ENCODE data around the gene COMMD9. TPM values are rescaled to one million over a fixed set of nuclear protein-coding genes. Genes with fewer than 3 reads are reported as not detected.

COMMD9 gene
- total RNA-seq, 1 experiment from 2014 or later = 34.4 TPM

DNA sequence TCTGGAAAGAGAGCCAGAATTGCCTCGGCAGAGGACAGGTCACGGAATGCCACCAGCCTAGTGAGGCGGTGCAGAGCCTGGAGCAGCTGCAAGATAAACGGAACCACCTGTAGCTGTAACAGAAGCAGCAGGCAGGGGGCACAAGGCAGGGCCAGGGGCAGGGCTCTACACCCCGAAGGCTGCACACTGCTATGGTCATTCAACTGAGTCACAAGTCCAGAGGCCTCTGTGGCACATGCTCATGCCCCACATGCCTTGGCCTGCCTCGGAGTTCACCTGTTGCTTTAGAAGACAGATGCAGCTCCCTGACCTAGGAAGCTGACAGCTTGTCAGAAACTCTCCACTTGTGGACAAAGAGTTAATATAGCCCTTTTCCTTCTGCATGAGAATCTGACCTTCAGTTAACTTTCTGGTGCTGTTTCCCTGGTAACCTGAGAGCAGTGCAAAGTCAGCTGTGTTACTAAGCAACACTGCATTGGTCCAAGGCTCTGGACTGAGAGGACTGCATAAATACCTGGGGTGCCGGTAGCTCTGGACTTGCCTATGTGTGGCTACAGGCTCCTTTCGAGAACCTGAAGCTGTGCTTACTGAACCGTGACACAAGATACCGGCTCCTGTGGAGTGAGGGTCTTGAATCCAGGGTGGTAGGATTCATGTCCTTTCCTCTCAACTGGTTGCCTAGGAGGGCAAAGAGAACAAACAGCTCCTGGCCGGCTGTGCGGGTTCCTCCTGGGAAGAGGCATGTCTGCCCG lies 10.5 kb downstream of the COMMD9 start:
- Histone ChIP-seq H3K4me3 (ENCODE audit: insufficient read depth, low read depth, low read length) (no peak overlapping the region), H3K36me3 (replicated peaks; ENCODE audit: control insufficient read depth, insufficient read depth, low read length) (no peaks in the 10 kb centered on the region; the same call in 1 of the 2 replicates), H3K27me3 (ENCODE audit: control insufficient read depth, insufficient read depth, low read length) (no peaks in the 10 kb centered on the region)
- DNase-seq = peak; percentile 31

DNA sequence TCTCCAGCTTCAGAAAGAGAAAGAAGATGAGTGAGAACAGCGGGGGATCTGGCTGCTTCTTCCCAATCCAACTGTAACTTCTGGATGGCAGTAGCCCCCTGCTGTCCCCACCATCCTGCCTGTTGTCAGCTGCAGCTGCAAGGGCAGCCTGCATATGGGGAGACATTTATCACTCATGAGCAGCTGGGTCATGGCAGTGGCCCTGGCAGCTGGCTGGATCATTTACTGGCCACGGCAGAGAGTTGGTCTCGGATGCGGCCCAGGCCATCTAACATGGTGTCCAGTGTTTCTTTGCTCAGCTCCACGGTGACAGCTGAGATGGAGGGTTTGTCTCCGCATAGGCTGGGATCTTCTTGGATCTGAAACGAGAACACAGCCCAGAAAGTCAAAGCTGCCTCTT lies 14.8 kb downstream of the COMMD9 start:
- Histone ChIP-seq H3K36me3 (replicated peaks; ENCODE audit: control insufficient read depth, insufficient read depth, low read length) (no peaks in the 10 kb centered on the region; the same call in 1 of the 2 replicates), H3K4me3 (ENCODE audit: insufficient read depth, low read depth, low read length) (no peak overlapping the region), H3K27me3 (ENCODE audit: control insufficient read depth, insufficient read depth, low read length) (no peaks in the 10 kb centered on the region)
- no peak for DNase-seq

DNA sequence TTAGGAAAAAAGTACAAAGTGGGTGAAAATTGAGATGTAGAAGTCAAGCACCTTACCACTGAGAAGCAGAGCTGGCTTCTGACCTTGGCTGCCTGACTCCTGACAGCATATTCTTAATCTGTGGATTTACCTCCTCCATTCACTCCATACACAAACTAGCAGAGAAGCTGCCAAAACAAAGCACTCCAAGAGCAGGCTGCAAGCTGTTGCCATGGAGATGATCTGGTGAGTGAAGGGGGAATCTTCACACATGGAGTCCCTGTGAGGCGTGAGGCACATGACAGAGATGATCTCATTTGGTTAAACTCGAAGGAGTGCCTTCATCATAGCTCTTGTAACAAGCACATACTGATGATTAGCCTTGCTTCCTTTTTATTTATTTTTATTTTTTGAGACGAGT lies 16.1 kb downstream of the COMMD9 start:
- Histone ChIP-seq H3K36me3 (replicated peaks; ENCODE audit: control insufficient read depth, insufficient read depth, low read length) (no peaks in the 10 kb centered on the region; the same call in 1 of the 2 replicates), H3K4me3 (ENCODE audit: insufficient read depth, low read depth, low read length) (no peak overlapping the region), H3K27me3 (ENCODE audit: control insufficient read depth, insufficient read depth, low read length) (no peaks in the 10 kb centered on the region)
- DNase-seq = no peak

DNA sequence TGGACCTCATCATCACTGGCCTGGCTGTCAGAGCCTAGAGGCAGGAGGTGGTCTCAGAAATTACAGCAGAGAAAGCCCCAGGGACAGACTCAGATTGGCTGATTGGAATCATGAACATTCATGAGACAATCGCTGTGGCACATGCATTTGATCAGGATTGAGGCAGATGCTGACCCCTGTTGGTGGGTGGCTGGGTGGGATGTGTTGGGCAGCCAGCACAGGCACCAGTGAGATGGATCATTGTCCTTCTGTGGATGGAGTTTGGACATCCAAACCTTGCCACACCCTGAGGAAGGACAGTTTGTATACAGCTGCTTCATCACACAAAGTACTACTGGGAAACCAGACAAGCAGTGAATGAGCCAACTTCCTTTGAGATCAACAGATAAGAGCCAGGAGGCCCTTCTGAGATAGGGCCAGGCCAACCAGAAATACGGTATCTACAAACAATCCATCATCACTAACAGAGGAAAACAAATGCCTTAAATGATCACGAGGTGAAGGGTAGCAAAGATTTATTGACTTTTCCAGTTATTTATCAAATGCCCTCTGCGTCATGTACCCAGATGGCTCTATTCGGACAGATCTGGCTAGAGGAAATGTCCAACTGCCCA lies 17.3 kb downstream of the COMMD9 start:
- Histone ChIP-seq H3K36me3 (replicated peaks; ENCODE audit: control insufficient read depth, insufficient read depth, low read length) (no peaks in the 10 kb centered on the region; the same call in 1 of the 2 replicates), H3K27me3 (ENCODE audit: control insufficient read depth, insufficient read depth, low read length) (no peaks in the 10 kb centered on the region), H3K4me3 (ENCODE audit: insufficient read depth, low read depth, low read length) (no peak overlapping the region)
- no peak for DNase-seq

DNA sequence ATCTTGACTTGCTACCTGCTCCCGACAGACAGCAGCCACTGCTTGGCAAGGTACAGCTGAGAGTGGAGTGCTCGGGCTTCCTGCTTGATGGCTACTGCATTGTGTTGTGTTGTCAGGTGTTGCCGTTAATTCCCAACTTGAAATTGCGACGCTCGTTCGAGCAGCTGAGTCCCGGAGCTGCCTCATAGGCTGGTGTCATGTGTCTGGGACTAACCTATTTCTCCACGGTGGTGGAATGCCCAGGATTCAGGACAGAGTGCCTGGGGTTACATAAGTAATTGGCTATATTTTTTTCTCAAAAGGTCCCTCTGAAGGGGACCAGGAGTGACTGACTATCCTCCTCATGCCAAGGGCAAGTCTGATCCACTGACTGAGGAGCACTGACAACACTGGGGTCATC lies 18.5 kb downstream of the COMMD9 start:
- no peaks in the 10 kb centered on the region; the same call in 1 of the 2 replicates for H3K36me3 ChIP-seq (replicated peaks; ENCODE audit: control insufficient read depth, insufficient read depth, low read length)
- H3K27me3 ChIP-seq (ENCODE audit: control insufficient read depth, insufficient read depth, low read length) = no peaks in the 10 kb centered on the region
- H3K4me3 ChIP-seq (ENCODE audit: insufficient read depth, low read depth, low read length) = no peak overlapping the region
- DNase-seq = no peak

DNA sequence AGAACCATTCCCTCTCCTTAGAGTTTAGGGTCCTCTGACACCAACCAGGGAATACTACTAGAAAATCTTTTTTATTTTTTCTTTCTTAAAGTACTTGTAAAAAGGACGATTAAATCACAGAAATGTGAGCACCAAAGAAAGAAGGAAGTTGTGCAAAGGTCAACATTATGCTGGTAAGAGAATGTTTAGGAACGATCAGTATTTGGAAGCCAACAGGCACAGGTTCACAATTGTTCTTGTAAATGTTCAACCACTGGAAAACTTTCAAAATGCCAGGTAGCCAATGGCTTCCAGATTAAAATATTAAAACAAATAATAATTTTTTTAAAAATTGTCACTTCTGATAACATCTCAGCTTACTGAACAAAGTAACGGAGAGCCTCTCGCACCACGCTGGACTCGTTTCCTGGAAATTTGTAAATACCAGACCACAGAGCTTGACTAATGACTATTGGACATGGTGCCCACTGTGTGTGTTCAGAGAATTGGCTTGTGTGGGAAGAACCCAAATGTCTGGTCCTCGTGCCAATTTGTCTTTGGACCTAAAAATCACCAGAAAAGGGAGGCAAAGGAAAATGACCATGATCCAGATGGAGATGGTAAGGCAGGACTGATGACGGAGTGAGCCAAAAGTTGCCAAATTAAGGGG lies 20.8 kb downstream of the COMMD9 start:
- no peaks in the 10 kb centered on the region for H3K36me3 ChIP-seq (replicated peaks; ENCODE audit: control insufficient read depth, insufficient read depth, low read length)
- no peaks in the 10 kb centered on the region for H3K27me3 ChIP-seq (ENCODE audit: control insufficient read depth, insufficient read depth, low read length)
- DNase-seq = no peak
- no peak overlapping the region for H3K4me3 ChIP-seq (ENCODE audit: insufficient read depth, low read depth, low read length)

DNA sequence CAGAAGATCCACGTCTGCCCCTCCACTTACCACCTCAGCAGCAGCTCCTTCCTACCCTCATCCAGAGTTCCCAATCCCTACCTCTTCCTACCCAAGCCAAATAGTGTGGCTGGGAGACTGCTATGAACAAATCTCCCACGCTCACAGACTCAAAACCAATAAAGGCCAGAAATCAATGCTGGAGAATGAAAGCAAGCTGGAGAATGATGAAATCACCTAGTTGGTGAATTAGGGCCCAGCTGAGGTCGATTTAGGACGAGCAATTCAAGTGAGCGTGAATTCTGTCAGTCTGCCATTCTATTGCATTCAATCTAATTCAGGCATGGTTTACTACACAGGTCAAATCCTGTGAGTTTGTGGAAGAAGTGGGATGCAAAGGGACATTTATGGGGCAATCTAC lies 22.5 kb downstream of the COMMD9 start:
- H3K36me3 ChIP-seq (replicated peaks; ENCODE audit: control insufficient read depth, insufficient read depth, low read length) = no peaks in the 10 kb centered on the region
- H3K27me3 ChIP-seq (ENCODE audit: control insufficient read depth, insufficient read depth, low read length) = no peaks in the 10 kb centered on the region
- H3K4me3 ChIP-seq (ENCODE audit: insufficient read depth, low read depth, low read length) = no peak overlapping the region
- DNase-seq = no peak

DNA sequence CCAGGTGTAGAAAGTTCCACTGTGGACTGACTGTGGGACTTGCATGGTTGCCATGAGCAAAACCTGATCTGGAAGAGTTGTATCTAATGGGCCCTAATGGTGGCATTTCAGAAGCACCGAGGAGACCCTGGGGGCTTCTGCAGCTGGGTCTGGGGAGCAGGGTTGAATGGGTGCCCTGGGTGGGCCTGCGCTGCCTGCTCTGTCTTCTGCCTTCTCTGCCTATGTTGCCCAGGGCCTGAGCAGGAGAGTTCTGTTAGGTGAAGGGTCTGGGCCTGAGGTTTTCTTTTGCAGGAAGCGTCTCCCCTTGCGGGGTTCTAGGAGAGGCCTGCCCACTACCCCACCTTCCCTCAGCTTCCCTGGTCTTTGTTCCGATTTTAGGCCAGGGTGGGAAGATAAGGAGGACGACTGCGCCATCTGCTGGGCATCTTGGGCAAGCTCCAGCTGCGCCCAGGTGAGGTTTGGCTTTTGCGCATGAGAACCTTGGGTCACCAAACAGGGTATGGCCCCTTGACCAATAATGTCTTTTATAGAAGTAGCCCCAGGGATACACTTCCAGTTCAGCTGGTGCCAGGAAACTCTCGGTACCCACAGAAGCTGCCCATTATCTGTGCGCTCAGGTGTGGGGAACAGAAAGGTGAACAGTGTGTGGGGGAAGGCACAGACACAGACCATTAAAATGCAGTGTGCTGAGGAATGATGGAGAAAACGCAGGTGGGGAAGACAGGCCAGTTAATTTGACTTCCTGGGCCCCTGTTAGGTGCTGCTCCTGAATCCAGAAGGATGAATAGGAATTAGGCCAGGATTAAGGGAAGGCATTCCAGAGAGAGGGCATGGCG lies 23.2 kb downstream of the COMMD9 start:
- Histone ChIP-seq H3K36me3 (replicated peaks; ENCODE audit: control insufficient read depth, insufficient read depth, low read length) (no peaks in the 10 kb centered on the region), H3K27me3 (ENCODE audit: control insufficient read depth, insufficient read depth, low read length) (no peaks in the 10 kb centered on the region), H3K4me3 (ENCODE audit: insufficient read depth, low read depth, low read length) (no peak overlapping the region)
- peak; percentile 84 for DNase-seq

DNA sequence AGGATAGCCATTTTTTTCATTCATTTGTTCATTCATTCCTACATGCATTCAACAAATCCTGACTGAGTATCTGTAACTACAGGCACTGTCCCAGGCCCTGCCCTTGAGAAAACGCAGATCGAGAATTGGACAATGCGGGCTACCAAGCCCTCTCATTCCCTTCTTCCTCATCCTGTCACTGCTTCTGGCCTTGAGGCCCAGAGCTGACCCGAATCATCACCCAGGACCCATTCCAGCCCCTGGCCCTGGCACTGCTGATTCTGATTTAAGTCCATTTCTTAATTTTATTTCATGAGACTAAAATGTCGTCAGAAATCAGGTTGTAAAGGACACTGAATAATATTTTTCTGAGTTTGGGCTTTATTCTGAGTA lies 24.3 kb downstream of the COMMD9 start:
- Histone ChIP-seq H3K27me3 (ENCODE audit: control insufficient read depth, insufficient read depth, low read length) (no peaks in the 10 kb centered on the region), H3K36me3 (replicated peaks; ENCODE audit: control insufficient read depth, insufficient read depth, low read length) (no peaks in the 10 kb centered on the region), H3K4me3 (ENCODE audit: insufficient read depth, low read depth, low read length) (no peak overlapping the region)
- no peak for DNase-seq

DNA sequence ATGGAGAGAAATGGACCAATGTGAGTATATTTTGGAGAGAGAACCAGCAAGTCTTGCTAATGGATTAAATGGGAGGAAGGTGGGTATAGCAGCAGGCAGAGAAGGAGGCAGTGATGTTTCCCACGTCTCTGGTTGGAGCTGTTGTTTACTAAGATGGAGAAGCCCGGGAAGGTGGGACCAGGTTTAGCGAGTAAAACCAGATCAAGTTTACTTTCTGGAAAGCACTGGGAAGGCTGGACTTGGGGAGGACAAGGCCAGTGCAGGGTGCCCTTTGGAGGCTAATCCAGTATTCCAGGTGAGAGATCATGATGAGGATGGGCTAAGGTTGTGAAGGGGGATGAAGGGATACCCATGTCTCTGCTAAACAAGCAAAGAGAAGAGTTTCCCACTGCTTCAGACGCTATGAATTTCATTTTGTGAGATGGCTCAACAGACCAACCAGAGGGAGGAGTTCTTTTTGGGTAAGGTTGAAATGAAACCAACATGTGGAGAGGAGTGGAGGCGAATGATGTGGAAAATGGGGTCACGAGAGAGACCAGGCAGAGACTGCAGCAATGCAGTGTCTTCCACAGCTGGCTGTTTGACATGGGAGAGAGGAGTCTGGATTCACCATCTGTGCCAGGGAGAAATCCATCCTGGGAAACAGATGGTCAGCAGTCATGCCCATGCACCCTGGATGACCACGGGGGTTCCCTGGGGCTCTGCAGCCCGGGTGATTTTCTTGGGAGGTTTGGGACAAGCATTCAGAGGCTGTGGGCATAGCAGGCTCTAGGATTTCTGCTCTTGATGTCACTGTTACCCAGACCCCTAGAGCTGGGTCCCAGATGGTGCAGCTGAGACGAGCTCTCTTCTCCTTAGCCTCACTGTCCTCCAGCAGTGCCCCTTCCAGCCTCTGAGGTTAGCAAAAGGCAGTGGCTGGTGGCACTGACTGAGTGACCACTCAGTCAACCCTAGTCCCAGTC lies 24.9 kb downstream of the COMMD9 start:
- no peaks in the 10 kb centered on the region for H3K27me3 ChIP-seq (ENCODE audit: control insufficient read depth, insufficient read depth, low read length)
- H3K36me3 ChIP-seq (replicated peaks; ENCODE audit: control insufficient read depth, insufficient read depth, low read length) = no peaks in the 10 kb centered on the region
- DNase-seq = no peak
- H3K4me3 ChIP-seq (ENCODE audit: insufficient read depth, low read depth, low read length) = no peak overlapping the region

DNA sequence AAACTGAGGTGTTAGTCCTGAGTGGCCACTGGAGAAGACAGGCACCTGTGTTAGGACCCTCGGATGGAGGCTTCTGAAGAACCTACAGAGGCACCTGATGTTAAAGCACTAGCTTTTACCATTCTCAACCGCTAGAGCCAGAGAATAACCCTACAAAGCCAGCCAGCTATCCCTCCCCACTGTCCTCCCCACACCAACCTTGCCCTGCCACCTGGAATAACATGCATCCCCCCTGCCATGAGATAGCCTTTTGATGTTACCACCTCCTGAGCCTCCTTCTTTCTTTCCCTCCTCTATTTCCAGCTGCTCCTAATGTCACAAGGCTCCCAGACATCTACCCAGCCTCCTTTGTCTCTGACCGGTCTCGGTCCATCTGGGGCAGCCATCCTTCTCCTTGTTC lies 28.1 kb downstream of the COMMD9 start:
- no peaks in the 10 kb centered on the region for H3K36me3 ChIP-seq (replicated peaks; ENCODE audit: control insufficient read depth, insufficient read depth, low read length)
- no peak overlapping the region for H3K4me3 ChIP-seq (ENCODE audit: insufficient read depth, low read depth, low read length)
- H3K27me3 ChIP-seq (ENCODE audit: control insufficient read depth, insufficient read depth, low read length) = no peaks in the 10 kb centered on the region
- DNase-seq = peak; percentile 54

DNA sequence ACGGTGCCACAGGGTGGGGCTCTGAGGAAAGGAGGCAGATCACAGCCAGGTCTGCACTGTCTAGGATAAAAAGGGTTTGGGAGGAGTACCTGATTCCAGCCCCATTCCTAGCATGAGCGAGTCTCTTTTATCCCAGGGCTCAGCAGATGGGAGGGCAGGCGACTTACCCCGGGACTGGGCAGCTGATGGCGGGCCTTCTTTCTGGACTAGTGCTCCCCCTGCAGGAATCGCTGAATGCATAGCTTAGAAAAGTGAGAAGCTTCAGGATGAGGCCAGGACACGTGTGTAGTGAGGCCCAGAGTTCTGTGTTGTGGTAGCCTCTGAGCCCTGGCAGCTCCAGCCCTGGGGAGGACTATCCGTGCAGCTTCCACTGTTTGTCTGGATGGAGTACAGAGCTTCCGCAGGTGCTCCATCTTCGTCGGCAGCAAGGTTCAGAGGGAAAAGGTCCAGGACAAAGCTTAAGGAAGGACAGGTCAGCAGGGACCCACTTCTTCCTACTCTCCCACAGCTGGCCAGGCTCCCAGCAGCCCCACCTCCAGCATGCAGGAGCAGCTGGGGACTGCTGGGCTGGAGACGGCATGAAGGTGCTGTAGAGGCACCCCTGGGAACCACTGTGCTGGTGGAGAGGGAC lies 30.4 kb downstream of the COMMD9 start:
- Histone ChIP-seq H3K36me3 (replicated peaks; ENCODE audit: control insufficient read depth, insufficient read depth, low read length) (no peaks in the 10 kb centered on the region), H3K27me3 (ENCODE audit: control insufficient read depth, insufficient read depth, low read length) (no peaks in the 10 kb centered on the region), H3K4me3 (ENCODE audit: insufficient read depth, low read depth, low read length) (no peak overlapping the region)
- DNase-seq = peak; percentile 86

DNA sequence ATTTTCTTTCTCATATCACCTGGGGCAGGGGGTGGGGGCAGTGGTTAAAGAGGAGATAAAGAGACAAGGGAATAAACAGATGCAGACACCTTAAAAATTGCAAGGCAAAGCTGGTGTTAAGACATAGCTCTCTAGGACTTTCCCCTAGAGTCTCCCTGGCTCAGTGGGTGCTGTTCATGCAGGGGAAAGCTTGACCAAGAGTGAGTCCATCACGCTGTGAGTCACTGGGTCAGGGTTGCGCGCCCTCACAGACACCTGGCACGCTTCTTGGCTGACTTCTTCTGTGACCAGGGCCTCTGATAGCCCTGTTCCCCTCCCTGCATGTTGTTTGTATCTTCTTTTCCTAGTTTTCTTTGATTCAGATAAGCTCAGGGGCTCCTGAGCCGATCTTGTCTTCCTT lies 31.9 kb downstream of the COMMD9 start:
- no peak for DNase-seq
- H3K27me3 ChIP-seq (ENCODE audit: control insufficient read depth, insufficient read depth, low read length) = no peaks in the 10 kb centered on the region
- no peaks in the 10 kb centered on the region for H3K36me3 ChIP-seq (replicated peaks; ENCODE audit: control insufficient read depth, insufficient read depth, low read length)
- no peak overlapping the region for H3K4me3 ChIP-seq (ENCODE audit: insufficient read depth, low read depth, low read length)
